Sigmoid colon (tissue), 3 donors: ENCODE results near the gene UST.

ENCODE experiments used
- POLR2A ChIP-seq, 2 donors: fragments of 450-650 bp; IDR thresholded peaks; one replicate each; pipeline ENCODE4 v1.6.1; 2016; ENCODE audit warnings: antibody characterized with exemption in 2 of 2, mild to moderate bottlenecking in 2 of 2, moderate library complexity in 2 of 2
- TF ChIP-seq, protein P1 (sequence below), 4 experiments: fragments of 450-650 bp in 3 of 4; fragments of 200-600 bp in 1 of 4; IDR thresholded peaks; one replicate each; pipeline ENCODE4 v1.5.1; 2016 to 2019; ENCODE audit warnings: antibody characterized with exemption in 4 of 4, mild to moderate bottlenecking in 3 of 4, moderate library complexity in 2 of 4

DNA sequence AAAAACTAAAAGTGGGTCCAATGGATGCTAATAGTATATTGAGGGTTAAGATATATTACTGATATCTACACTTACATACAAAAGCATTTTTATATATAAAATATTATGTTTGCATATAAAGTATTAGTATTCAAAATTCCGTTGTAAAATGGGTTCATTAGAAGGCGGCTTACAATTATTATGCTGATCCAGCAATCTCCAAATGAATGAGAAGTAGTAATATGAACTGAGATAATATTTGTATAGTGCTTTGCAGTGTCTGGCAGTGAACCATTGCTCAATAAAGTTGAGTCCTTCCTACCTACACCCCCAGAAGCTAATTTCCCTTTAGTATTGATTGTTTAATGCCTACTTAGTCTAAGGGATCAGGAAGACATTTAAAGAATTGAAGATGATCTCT is 146.2 kb downstream of the UST start:
- TF ChIP-seq, protein P1, sequence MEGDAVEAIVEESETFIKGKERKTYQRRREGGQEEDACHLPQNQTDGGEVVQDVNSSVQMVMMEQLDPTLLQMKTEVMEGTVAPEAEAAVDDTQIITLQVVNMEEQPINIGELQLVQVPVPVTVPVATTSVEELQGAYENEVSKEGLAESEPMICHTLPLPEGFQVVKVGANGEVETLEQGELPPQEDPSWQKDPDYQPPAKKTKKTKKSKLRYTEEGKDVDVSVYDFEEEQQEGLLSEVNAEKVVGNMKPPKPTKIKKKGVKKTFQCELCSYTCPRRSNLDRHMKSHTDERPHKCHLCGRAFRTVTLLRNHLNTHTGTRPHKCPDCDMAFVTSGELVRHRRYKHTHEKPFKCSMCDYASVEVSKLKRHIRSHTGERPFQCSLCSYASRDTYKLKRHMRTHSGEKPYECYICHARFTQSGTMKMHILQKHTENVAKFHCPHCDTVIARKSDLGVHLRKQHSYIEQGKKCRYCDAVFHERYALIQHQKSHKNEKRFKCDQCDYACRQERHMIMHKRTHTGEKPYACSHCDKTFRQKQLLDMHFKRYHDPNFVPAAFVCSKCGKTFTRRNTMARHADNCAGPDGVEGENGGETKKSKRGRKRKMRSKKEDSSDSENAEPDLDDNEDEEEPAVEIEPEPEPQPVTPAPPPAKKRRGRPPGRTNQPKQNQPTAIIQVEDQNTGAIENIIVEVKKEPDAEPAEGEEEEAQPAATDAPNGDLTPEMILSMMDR (IDR thresholded peaks at IDR 0.05), result no peak
- TF ChIP-seq POLR2A (IDR thresholded peaks at IDR 0.05), result no peak
